ENCODE data around the gene OBSCN. TPM values are rescaled to one million over a fixed set of nuclear protein-coding genes. Genes with fewer than 3 reads are reported as not detected.

The OBSCN gene
- total RNA-seq, 1 donor from 2014 or later: 25.7 TPM

DNA sequence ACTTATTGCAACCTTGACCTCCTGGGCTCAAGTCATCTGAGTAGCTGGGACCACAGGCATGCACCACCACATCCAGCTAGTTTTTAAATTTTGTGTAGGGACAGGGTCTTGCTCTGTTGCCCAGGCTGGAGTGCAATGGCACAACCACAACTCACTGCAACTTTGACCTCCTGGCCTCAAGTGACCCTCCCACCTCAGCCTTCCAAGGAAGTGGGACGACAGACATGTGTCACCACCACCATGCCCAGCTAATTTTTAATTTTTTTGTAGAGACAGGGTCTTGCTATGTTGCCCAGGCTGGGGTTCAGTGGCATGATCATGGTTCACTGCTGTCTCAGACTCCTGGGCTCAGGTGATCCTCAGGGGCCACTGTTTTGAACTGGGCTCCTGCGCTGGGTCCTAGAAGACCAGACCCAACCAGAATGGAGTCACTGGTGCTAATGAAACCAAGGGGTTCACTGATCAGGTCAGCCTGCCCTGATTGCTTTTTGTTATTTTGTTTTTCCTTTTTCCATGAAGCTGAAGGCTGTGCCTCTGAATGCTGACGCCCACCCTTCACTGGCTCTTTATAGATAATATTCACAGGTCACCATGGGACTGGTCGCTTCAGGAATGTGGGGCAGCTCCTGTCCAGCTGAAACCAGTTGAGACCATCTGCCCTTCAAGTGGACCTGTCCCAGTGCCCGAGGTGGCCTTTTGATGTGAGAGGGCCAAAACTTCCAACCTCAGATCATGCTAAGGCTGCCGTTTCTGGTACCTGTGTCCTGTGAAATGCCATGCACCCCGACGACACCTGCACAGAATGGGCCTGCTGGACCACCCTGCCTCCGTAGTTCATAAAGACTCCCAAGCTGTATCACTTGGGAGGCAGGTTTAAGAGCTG, 203.9 kb downstream of the OBSCN start:
- no peak for DNase-seq
- Mint-ChIP-seq H3K9me3 (ENCODE audit: unreplicated experiment) (peaks cover 3% of the 10 kb centered on the region), H3K27ac (ENCODE audit: unreplicated experiment) (no peak overlapping the region), H3K27me3 (ENCODE audit: unreplicated experiment) (peaks cover 6% of the 10 kb centered on the region), H3K4me3 (ENCODE audit: unreplicated experiment) (no peak overlapping the region), H3K4me1 (ENCODE audit: low read depth, unreplicated experiment) (peaks cover 5% of the 10 kb centered on the region), H3K36me3 (ENCODE audit: unreplicated experiment) (peaks cover 12% of the 10 kb centered on the region)
- TF ChIP-seq CTCF (IDR thresholded peaks at IDR 0.05; ENCODE audit: partially characterized antibody, unreplicated experiment): no peak

DNA sequence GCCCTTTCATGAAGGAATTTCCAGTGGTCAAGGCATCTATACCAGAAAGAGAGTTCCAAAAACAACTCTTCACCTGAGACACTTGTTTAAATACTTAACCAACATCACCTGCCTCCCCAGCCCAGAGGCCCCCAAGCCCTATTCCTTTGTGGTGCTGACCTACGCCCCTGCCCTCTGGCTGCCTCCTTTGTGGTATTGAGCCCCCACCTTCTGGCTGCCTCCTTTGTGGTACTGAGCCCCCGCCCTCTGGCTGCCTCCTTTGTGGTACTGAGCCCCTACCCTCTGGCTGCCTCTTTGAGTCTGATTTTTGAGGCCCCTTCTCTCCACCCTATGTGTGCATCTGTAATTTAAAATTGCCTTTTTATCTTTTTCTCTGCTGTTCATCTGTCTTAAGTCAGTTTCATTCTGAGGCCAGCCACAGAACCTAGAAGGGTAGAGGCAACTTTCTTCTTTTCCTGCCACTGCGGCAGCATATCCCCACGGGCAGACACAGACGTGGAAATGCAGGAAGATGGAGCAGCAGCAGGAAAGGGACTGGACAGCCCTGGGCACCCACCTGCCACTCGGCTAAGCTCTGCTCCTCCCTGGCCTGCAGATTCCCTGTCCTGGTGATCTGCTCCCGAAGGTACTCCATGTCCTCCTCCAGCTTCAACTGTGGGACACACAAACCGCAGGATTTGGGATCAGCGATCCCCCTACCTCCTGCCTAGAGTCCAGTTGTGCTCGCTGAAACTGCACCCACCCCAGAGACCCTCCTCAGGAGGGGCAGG, 205.6 kb downstream of the OBSCN start:
- Mint-ChIP-seq H3K9me3 (ENCODE audit: unreplicated experiment) (no peaks in the 10 kb centered on the region), H3K27me3 (ENCODE audit: unreplicated experiment) (peaks cover 8% of the 10 kb centered on the region), H3K27ac (ENCODE audit: unreplicated experiment) (no peak overlapping the region)

GRCh38 chr1:228414511-228415211, 206.8 kb downstream of the OBSCN start:
- Mint-ChIP-seq H3K27ac (ENCODE audit: unreplicated experiment) (no peak overlapping the region), H3K36me3 (ENCODE audit: unreplicated experiment) (peaks cover 12% of the 10 kb centered on the region), H3K27me3 (ENCODE audit: unreplicated experiment) (peaks cover 9% of the 10 kb centered on the region), H3K4me1 (ENCODE audit: low read depth, unreplicated experiment) (peaks cover 4% of the 10 kb centered on the region), H3K9me3 (ENCODE audit: unreplicated experiment) (no peaks in the 10 kb centered on the region), H3K4me3 (ENCODE audit: unreplicated experiment) (no peak overlapping the region)
- no peak for DNase-seq
- TF ChIP-seq CTCF (IDR thresholded peaks at IDR 0.05; ENCODE audit: partially characterized antibody, unreplicated experiment): no peak

More for the DNA sequence above, 205.6 kb downstream of the OBSCN start:
- TF ChIP-seq CTCF (IDR thresholded peaks at IDR 0.05; ENCODE audit: partially characterized antibody, unreplicated experiment): no peak
- Mint-ChIP-seq H3K4me3 (ENCODE audit: unreplicated experiment) (no peak overlapping the region), H3K4me1 (ENCODE audit: low read depth, unreplicated experiment) (peaks cover 4% of the 10 kb centered on the region), H3K36me3 (ENCODE audit: unreplicated experiment) (peaks cover 12% of the 10 kb centered on the region)
- DNase-seq: no peak

DNA sequence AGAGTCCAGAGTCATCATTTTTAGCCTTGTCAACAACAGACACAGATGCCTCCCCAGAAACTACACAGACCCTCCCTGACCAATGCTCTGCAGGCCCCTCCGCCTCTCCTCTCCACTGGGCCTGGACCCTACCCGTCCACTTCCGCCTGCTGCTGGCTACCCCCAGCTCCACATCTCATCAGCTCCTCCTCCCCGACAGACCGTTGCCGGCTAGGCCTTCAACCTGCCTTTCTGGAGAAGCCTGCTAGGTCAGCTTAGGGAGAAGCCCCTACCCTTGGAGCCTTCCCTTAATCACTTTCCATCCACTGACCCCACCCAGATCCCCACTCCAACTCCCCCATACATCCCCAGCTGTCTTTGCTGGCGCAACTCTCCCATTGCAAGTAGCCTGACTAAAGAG, 207.4 kb downstream of the OBSCN start:
- Mint-ChIP-seq H3K4me1 (ENCODE audit: low read depth, unreplicated experiment) (peaks cover 4% of the 10 kb centered on the region), H3K27me3 (ENCODE audit: unreplicated experiment) (peaks cover 9% of the 10 kb centered on the region), H3K27ac (ENCODE audit: unreplicated experiment) (peak overlapping the region; percentile 77)

More for the DNA sequence above, 207.4 kb downstream of the OBSCN start:
- H3K4me3 Mint-ChIP-seq (ENCODE audit: unreplicated experiment): peak overlapping the region; percentile 79
- H3K9me3 Mint-ChIP-seq (ENCODE audit: unreplicated experiment): no peaks in the 10 kb centered on the region
- H3K36me3 Mint-ChIP-seq (ENCODE audit: unreplicated experiment): peaks cover 12% of the 10 kb centered on the region
- TF ChIP-seq CTCF (IDR thresholded peaks at IDR 0.05; ENCODE audit: partially characterized antibody, unreplicated experiment): no peak
- DNase-seq: no peak

Data from glutamatergic neuron (in vitro differentiated cells).